ENCODE data around the gene NAA40.

Gene NAA40

DNA sequence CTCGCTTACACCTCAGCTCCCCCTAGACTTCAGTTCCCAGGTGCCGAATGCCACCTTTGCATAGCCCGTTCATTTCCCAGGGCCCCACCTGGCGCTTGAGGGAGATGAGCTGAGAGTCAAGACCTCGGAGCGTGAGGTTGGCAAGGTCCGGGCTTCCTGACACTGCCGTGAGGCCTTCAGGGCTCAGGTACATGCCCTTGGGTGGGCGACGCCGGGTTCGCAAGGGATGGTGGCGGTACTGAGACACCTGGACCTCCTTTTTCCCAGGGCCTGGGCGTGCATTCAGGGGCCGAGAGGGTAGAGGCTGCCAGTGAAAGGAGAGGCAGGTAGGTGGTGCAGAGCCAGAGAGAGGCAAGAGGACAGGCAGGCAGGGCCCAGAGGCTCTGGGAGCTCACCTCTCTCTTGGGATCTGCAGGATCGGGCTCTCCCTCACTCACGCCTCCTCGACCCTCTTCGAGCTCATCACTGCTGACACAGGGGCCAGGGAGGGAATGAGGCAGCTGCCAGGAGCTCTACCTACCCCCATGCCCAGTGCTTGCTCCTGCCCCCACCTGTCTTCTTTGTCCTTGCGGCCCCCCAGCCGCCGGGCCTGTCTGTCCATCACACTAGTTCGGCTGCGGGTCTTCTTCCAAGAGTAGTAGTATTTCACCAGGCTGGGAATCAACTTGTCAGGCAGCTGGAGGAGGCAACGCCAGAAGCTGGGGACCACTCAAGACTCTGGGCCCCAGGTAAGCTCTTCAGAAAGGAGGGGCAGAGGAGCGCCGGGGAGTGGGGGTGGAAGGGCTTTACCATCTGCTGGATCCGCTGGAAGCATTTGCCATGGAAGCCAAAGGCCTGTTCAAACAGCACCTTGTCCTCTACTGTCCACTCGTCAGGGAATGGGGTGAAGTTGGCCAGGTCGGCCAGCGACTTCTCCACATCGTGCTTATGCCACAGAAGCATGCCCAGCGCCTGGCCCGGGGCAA is 24.7 kb upstream of the NAA40 start:
- ATAC-seq = no peak

DNA sequence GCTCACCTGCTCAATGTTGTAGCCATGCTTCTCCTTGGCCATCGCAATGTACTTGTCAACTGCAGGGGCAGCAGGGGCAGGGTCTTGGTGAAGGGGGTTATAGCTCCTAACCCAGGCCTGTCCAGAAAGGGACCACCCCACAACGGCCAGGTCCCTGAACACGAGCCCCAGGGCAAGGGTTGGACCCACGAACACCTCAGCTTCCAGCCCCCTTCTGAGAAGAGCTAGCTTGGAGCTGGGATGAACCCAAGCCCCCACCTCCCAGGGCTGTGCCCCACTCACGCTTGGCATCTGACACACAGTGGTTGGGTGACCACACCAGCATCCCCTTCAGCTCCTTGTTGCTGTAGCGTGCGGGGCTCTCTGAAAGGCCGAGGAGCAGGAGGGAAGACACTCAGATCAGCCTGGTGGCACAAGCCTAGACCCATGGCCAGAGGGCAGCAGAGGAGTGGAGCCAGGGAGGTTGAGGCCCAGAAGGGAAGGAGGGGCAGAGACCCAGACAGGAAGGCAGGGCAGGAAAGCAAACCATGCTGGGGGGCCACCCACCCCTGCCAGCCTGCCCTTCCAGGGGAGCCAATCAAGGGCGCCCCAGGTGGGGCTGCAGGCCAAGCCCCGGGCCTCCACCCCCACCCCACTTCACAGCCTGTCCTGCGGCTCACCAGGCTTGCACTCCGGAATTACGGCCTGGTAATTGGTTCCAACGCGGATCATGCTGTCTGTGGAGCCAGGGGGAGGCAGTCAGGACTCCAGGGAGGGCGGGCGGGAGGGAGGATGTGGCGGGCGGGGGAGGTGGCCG is 23.7 kb upstream of the NAA40 start:
- no peak for ATAC-seq

DNA sequence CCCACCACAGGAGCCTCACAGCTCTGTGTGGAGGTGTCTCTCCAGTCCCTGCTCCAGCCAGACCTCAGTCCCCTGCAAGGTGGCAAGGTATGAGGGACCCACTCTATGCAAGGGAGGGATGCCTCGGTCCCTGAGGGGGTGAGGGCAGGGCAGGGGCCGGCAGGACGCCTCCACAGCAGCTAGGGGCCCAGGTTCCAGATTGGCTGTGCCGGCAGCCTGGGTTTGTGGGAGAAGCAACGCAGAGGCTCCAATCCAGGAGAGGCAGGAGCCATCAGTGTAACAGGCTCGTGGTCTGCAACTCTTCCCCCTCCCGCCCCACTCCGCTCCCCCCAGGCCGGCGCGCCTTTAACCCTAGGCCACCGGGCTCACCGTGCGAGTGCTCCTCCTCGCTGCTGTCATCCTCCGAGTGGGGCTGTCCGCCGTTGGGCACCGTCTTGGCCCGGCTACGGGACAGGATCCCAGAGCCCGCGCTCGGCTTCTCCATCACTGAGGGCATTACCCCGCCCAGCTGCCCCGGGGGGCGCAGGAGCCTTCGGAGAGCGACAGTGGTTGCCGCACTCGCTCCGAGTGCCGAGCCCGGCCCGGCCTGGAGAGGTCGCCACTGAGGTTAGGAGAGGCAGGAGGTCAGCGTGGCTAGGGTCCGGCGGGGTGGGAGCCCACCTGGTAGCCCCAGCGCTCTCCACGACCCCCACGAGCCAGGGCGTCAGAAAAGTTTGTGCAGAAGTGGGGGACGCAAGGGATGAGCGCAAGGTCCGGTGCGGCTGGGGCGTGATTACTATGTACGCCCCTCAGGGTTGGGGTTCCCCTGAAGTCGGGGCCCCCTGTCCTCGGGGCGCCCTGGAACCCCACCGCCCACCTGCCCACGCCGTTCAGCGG is 22.6 kb upstream of the NAA40 start:
- peak; percentile 15 to 31 for ATAC-seq

DNA sequence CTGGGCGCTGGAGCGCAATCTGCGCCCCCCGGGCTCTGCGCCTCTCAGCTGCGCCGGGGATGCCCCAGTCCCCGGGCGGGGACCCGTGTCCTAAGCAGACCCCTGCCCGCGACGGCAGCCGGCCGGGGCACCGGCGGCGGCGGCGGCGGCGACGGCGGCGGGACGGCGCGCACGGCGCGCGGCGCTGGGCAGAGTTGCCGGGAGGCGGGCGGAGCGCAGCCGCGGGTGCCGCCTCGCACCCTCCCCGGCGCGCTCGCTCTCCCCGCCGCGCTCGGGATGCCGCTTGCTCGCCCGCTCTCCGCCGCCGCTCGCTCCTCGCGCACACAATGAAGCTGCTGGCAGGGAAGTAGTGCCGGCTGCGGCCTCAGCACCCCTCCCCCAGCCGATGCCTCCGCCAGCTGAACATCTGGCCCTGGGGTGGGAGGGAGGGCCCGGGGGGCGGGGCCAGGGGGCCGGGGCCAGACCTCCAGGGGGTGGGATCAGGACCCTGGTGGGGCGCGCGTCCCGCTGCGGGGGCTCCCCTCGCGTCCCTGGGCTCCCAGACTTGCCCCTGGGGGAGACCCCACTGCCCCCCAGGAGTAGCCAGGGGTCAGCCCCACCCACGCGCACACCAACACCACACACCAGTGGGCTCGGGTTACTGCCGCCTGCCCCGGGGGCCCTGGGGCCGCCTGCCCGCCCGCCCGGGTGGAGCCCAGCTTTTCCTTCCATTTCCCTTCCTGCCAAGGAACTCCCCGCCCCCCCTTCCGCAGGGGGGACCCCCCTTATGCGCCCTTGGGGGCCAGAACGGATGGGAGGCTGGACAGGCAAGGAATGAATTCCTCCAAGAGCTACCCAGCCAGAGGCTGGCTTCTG is 21.7 kb upstream of the NAA40 start, which contains the start of gene RCOR2:
Gene RCOR2, minus strand, starts transcription at position 328 of the 855 bp plus-strand sequence. CDS start 708 bp downstream, outside the sequence.
- peak; percentile 56 to 65 for ATAC-seq

GRCh38 chr11:63917692-63918506 is 20.9 kb upstream of the NAA40 start:
- no peak for ATAC-seq

DNA sequence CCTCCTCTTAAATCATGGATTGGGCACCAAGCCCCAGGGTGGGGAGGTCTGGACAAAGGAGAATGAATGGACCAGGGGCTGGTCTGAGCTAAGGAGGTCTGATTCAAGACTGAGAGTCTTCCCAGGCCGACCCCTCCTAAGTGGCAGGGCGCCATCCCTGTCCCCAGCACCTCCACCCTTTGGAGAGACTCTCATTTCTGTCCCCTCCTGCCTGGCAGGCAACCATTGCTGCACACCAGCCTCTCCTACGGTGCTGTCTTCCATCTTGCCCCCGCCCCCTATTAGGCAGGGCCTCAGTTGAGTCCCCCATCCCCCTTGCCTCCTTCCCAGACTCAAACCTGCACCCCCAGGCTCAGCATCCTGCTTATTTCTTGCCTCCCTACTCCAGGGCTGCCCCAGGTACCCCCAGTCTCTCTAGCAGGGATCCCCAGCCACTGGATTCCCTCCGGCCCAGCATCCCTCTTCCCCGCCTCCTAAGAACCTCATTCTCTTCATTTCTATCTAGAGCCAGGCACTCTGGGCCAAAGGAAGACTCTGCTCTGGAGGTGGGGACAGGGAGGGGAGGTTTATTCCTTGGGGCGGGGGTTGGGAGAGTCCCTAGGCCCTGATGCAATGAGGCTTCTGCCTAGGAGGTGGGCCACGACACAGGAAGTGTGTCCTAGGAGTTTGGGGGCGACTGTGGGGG is 20.2 kb upstream of the NAA40 start:
- no peak for ATAC-seq

GRCh38 chr11:63919267-63920125 is 19.3 kb upstream of the NAA40 start:
- ATAC-seq = no peak

GRCh38 chr11:63920126-63920938 is 18.5 kb upstream of the NAA40 start:
- ATAC-seq = no peak

GRCh38 chr11:63920939-63921417 is 17.8 kb upstream of the NAA40 start:
- ATAC-seq = no peak

DNA sequence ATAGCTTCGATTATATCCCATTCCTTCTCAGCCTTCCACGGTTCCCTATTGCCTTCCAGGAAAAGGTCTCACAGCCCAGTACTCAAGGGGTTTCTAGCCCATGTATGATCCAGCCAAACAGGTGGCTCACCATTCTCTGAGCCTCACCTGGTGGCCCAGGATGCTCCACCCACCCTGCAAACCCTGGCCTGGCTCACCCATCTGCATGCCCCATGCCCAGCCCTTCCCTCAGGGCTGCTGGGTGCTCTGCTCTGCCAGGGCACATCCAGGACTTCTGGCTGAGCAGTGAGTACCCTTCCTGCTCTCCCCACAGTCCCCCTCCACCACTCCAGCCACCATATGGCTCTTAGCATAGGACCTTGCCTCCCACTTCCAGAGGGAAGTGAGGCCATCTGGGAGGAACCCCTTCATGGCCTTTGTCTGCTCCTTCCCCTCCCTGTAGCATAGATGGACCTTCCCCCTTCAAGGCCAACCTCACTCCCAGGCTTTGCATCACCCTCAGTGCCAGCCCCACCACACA is 16.1 kb upstream of the NAA40 start:
- no peak for ATAC-seq

GRCh38 chr11:63923319-63923718 is 15.5 kb upstream of the NAA40 start:
- ATAC-seq = no peak

DNA sequence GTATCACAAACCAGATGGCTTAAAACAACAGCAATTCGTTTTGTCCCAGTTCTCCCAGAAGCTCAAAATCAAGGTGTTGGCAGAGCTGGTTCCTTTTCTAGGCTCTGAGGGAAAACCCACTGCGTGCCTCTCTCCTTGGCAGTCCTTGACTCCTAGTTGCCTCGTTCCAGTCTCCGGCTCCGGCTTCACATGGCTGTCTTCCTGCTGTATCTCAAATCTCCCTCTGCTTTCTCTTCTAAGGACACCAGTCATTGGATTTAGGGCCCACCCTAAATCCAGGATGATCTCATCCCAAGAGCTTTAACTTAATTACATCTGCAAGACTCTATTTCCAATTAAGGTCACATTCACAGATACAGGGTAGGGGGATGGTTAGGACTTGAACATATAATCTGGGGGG is 9.2 kb upstream of the NAA40 start:
- ATAC-seq = no peak

DNA sequence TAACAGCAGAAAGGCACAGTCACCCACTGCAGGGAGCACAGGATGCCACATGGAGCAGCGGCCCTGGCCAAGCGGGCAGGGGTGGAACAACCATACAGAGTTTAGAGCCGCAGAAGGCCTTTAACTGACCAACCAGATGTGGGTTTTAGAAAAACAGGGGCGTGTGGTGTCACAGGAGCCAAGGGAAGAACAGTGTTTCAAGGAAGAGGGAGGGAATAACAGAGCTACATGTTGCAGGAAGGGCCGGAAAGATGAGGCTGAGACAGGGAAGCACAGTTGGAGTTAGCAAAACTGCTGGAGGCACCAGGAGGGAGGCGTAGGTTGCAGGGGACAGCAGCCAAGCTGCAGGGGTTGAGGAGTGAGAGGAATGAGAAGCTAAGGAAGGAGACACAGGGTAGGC is 7.8 kb upstream of the NAA40 start:
- ATAC-seq = no peak

GRCh38 chr11:63931876-63932275 is 6.9 kb upstream of the NAA40 start:
- no peak for ATAC-seq

DNA sequence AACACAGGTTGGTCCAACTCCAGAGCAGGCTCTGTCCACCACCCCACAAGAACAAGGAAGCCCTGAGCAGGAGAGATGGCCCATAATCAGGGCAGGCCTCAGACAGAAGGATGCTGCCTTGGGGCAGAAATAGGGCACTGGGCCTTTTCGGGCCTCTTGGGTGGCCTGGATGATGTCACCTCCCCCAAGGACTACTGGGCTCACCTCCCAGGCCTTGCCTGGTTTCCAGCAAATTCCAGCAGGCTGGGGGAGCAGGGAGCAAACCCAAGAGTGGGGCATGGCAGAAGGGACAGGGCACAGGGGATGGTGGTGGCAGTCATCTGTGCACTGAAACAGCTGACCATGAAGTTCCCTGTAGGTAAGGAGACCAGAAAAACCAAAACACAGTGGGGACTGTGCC is 5.3 kb upstream of the NAA40 start:
- ATAC-seq = no peak

DNA sequence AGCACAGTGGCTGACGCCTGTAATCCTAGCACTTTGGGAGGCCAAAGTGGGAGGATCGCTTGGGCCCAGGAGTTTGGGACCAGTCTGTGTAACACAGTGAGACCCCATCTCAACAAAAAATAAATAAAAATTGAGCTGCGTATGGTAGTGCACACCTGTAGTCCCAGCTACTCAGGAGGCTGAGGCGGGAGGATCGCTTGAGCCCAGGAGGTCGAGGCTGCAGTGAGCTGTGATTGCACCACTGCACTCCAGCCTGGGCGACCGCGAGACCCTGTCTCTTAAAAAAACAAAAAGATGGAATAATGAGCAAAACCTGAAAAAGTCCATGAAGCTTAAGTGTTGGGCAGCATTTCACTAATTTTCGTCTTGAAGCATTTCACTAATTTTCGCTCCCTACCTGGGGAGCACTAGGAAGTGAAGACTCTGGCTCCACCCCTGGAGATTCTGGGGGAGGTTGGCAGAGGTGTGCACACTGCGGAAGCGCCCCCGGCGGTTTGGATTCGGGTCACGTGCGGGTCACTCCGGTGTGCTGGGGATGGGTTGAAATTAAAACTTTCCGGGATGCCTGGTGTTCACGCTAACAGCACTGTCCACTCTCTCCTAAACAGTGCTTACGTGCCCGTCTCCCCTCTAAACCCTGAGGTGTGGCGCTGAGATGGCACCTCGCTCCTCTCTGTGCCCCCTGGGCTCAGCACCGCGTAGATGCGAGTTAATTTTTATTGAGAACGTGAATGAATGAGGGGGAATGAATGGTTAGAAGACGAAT is 906 bp upstream of the NAA40 start:
- peak; percentile 5 to 7 for ATAC-seq

DNA sequence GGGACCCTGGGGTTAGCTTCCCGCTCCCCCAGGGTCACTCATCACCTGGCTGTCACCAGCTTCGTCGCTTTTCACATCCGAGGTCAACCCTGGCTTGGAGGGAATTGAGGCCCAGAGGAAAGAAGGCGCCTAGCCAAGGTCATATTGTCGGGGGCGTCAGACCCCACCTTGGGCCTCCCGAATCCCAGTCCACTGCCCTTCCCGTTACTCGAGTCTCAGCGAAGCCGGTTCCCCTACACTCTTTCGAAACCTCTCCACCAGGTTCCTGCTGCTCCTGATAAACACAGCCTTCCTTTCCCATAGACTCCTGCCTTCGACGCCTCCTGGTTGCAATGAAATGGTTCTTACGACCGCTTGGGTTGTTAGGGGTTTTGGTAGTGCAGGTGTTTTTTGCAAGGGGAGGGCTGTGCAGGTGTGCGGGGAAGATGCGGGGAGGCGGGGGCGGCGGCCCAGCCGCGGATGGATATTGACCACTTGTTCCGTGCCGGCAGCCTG is 642 bp downstream of the NAA40 start:
- no peak for ATAC-seq

Measured in activated CD4-positive, CD25-positive, alpha-beta regulatory T cell treated with anti-CD3 and anti-CD28 coated beads, Interleukin-2, amount 50 U/mL, for 24 hours (primary cell).